CD4-positive, alpha-beta T cell treated with Interleukin-12 subunit alpha and Interleukin-12 subunit beta, for 1 hour (primary cell): Measurements from ENCODE around the gene WDPCP.
"Not testable (repeated sequence)": the region's sequence is repeated elsewhere in the genome, so short reads cannot be mapped to it uniquely, and the experiment has no call there.

Experiments used
- DNase-seq: peaks from one replicate; pipeline ENCODE4 v3.0.0-alpha.2; 2020

The WDPCP gene

GRCh38 chr2:63092401-63092800 is 495.9 kb downstream of the WDPCP start:
- DNase-seq = no peak

- no peak for DNase-seq
Measured at GRCh38 chr2:63086687-63087086, 501.6 kb downstream of the WDPCP start.

- no peak for DNase-seq
Measured at GRCh38 chr2:63081404-63081803, 506.9 kb downstream of the WDPCP start.

GRCh38 chr2:63078852-63079606 is 509.2 kb downstream of the WDPCP start:
- DNase-seq = no peak

GRCh38 chr2:63074399-63074798 is 513.9 kb downstream of the WDPCP start:
- DNase-seq = not testable (repeated sequence)

- DNase-seq = no peak
Measured at GRCh38 chr2:63073994-63074393, 514.3 kb downstream of the WDPCP start.

GRCh38 chr2:63071664-63072063 is 516.6 kb downstream of the WDPCP start:
- no peak for DNase-seq
